H9 (cell line): Measurements from ENCODE around the gene RNF113A. TPM values are rescaled to one million over a fixed set of nuclear protein-coding genes. Genes with fewer than 3 reads are reported as not detected.

Experiments
- DNase-seq: peaks from one replicate; pipeline ENCODE4 v3.0.0-alpha.2; 2017
- H2AFZ ChIP-seq: one replicate; pipeline ENCODE4 v1.6.1; 2013; ENCODE audit warnings: mild to moderate bottlenecking, low read length, control low read depth, moderate library complexity
- H2AK5ac ChIP-seq: 2 replicates; pipeline ENCODE4 v1.6.1; 2013; ENCODE audit warnings: low read length, control low read depth, mixed read lengths; ENCODE audit not compliant: insufficient read length
- H2BK120ac ChIP-seq: one replicate; pipeline ENCODE4 v1.6.1; 2013; ENCODE audit warnings: low read depth, mild to moderate bottlenecking, low read length, control low read depth, inconsistent platforms; ENCODE audit not compliant: poor library complexity, severe bottlenecking
- H2BK12ac ChIP-seq: 2 replicates; pipeline ENCODE4 v1.6.1; 2013; ENCODE audit warnings: low read length, control low read depth, mixed read lengths, low read depth; ENCODE audit not compliant: insufficient read length
- H2BK15ac ChIP-seq: 2 replicates; pipeline ENCODE4 v1.6.1; 2013; ENCODE audit warnings: low read depth, low read length, control low read depth
- H2BK20ac ChIP-seq: one replicate; pipeline ENCODE4 v1.6.1; 2013; ENCODE audit warnings: low read depth, mild to moderate bottlenecking, low read length, control low read depth, inconsistent platforms; ENCODE audit not compliant: poor library complexity, severe bottlenecking
- H2BK5ac ChIP-seq: 2 replicates; pipeline ENCODE4 v1.6.1; 2013; ENCODE audit warnings: low read length, control low read depth, mixed read lengths; ENCODE audit not compliant: insufficient read length
- H3K14ac ChIP-seq: 2 replicates; pipeline ENCODE4 v1.6.1; 2013; ENCODE audit warnings: low read length, control low read depth; ENCODE audit not compliant: insufficient read depth
- H3K18ac ChIP-seq: 2 replicates; pipeline ENCODE4 v1.6.1; 2013; ENCODE audit warnings: low read depth, mild to moderate bottlenecking, mixed read lengths, low read length, control low read depth; ENCODE audit not compliant: insufficient read length
- H3K23ac ChIP-seq: 2 replicates; pipeline ENCODE4 v1.6.1; 2013; ENCODE audit warnings: low read length, control low read depth, mixed read lengths, low read depth; ENCODE audit not compliant: insufficient read length
- H3K23me2 ChIP-seq: 2 replicates; pipeline ENCODE4 v1.6.1; 2013; ENCODE audit warnings: low read depth, mild to moderate bottlenecking, mixed read lengths, low read length, control low read depth; ENCODE audit not compliant: insufficient read length, poor library complexity, severe bottlenecking
- H3K27ac ChIP-seq: 2 replicates; pipeline ENCODE4 v1.5.1; 2013; ENCODE audit warnings: low read length, control low read depth, mixed read lengths, low read depth; ENCODE audit not compliant: insufficient read length
- H3K27me3 ChIP-seq: 2 replicates; pipeline ENCODE4 v1.6.1; 2013; ENCODE audit warnings: low read length, control low read depth, inconsistent platforms; ENCODE audit not compliant: insufficient read depth
- H3K4ac ChIP-seq: 2 replicates; pipeline ENCODE4 v1.6.1; 2013; ENCODE audit warnings: low read depth, mild to moderate bottlenecking, control low read depth, inconsistent platforms, low read length, moderate library complexity
- H3K4me1 ChIP-seq: 2 replicates; pipeline ENCODE4 v1.6.1; 2013; ENCODE audit warnings: low read length, control low read depth, inconsistent platforms; ENCODE audit not compliant: insufficient read depth
- H3K4me2 ChIP-seq: 2 replicates; pipeline ENCODE4 v1.6.1; 2013; ENCODE audit warnings: low read length, control low read depth, mixed read lengths; ENCODE audit not compliant: insufficient read length, insufficient read depth
- H3K56ac ChIP-seq: 2 replicates; pipeline ENCODE4 v1.6.1; 2013; ENCODE audit warnings: low read depth, mild to moderate bottlenecking, mixed read lengths, low read length, control low read depth; ENCODE audit not compliant: insufficient read length
- H3K79me1 ChIP-seq: 2 replicates; pipeline ENCODE4 v1.6.1; 2013; ENCODE audit warnings: low read depth, mild to moderate bottlenecking, moderate library complexity, low read length, control low read depth, inconsistent platforms; ENCODE audit not compliant: insufficient read depth, poor library complexity, severe bottlenecking
- H3K79me2 ChIP-seq: 2 replicates; pipeline ENCODE4 v1.6.1; 2013; ENCODE audit warnings: low read length, control low read depth, inconsistent platforms; ENCODE audit not compliant: insufficient read depth
- H3K9ac ChIP-seq: 2 replicates; pipeline ENCODE4 v1.6.1; 2013; ENCODE audit warnings: low read length, control low read depth, mixed read lengths; ENCODE audit not compliant: insufficient read length; ENCODE audit errors: extremely low read depth
- H3K9me3 ChIP-seq: one replicate; pipeline ENCODE4 v1.6.1; 2013; ENCODE audit warnings: low read depth, low read length, inconsistent platforms; ENCODE audit not compliant: control insufficient read depth
- H3T11ph ChIP-seq: one replicate; pipeline ENCODE4 v1.6.1; 2013; ENCODE audit warnings: mild to moderate bottlenecking, low read length, control low read depth, inconsistent platforms
- H4K20me1 ChIP-seq: one replicate; pipeline ENCODE4 v1.6.1; 2013; ENCODE audit not compliant: control insufficient read depth, insufficient read length, insufficient read depth
- H4K5ac ChIP-seq: 2 replicates; pipeline ENCODE4 v1.6.1; 2013; ENCODE audit warnings: low read depth, mild to moderate bottlenecking, mixed read lengths, low read length, control low read depth; ENCODE audit not compliant: insufficient read length
- H4K8ac ChIP-seq: replicated peaks from 2 replicates; pipeline ENCODE4 v1.6.1; 2013; ENCODE audit warnings: low read length, control low read depth, mixed read lengths, low read depth; ENCODE audit not compliant: insufficient read length
- H4K91ac ChIP-seq: 2 replicates; pipeline ENCODE4 v1.6.1; 2013; ENCODE audit warnings: low read depth, mild to moderate bottlenecking, moderate library complexity, mixed read lengths, low read length, control low read depth; ENCODE audit not compliant: insufficient read length
- H3K27ac Mint-ChIP-seq, 3 experiments: 2 replicates in 2 of 3; 3 replicates in 1 of 3; pipeline ENCODE4 v1.8.0; 2020 to 2021; ENCODE audit warnings: mixed read lengths in 3 of 3, mild to moderate bottlenecking in 1 of 3, moderate library complexity in 1 of 3
- H3K27me3 Mint-ChIP-seq: 2 replicates; pipeline ENCODE4 v1.8.0; 2021; ENCODE audit warnings: low read depth, mild to moderate bottlenecking, moderate library complexity, mixed read lengths
- H3K36me3 Mint-ChIP-seq, 3 experiments: 2 replicates in 2 of 3; 3 replicates in 1 of 3; pipeline ENCODE4 v1.8.0; 2020 to 2021; ENCODE audit warnings: low read depth in 3 of 3, mixed read lengths in 3 of 3; ENCODE audit not compliant: insufficient read depth in 1 of 3
- H3K4me1 Mint-ChIP-seq, 2 experiments: 2 replicates each; pipeline ENCODE4 v1.8.0; 2020; ENCODE audit warnings: mixed read lengths in 2 of 2
- H3K4me3 Mint-ChIP-seq, 2 experiments: 2 replicates in 1 of 2; 3 replicates in 1 of 2; pipeline ENCODE4 v1.8.0; 2020 to 2021; ENCODE audit warnings: mild to moderate bottlenecking in 2 of 2, mixed read lengths in 2 of 2, moderate library complexity in 1 of 2
- H3K9me3 Mint-ChIP-seq, 2 experiments: 2 replicates in 1 of 2; 3 replicates in 1 of 2; pipeline ENCODE4 v1.8.0; 2020; ENCODE audit warnings: mild to moderate bottlenecking in 2 of 2, mixed read lengths in 2 of 2, moderate library complexity in 1 of 2
- CTCF ChIP-seq: fragments of 200-600 bp; sonication (generic); conservative IDR thresholded peaks from 3 replicates; pipeline ENCODE4 v1.8.0; 2021; ENCODE audit warnings: antibody characterized with exemption, mild to moderate bottlenecking
- WGBS: extraction: QIAGEN DNeasy Blood & Tissue Kit; methylation state at CpG from one replicate; pipeline ENCODE4 v1.1.7; 2013; ENCODE audit warnings: missing lambda C conversion rate, low lambda C conversion rate, mixed read lengths; ENCODE audit not compliant: insufficient read length; ENCODE audit errors: extremely low coverage; 5-methylcytosine and 5-hydroxymethylcytosine counted together
- total RNA-seq: library from RNA; stranded (reverse); gene quantifications from 2 replicates; pipeline ENCODE4 v1.2.1, GENCODE V29; 2021

RNF113A gene
- total RNA-seq, 1 experiment from 2014 or later = 13.7 TPM

GRCh38 chrX:119852382-119853353 is 18.9 kb downstream of the RNF113A start, which contains the start of gene UPF3B:
UPF3B (minus strand) TSS chrX:119852963; CDS start chrX:119852928, 35 bp downstream.
- 100% methylated on average over 2 of the region's 54 CpGs for WGBS

More at GRCh38 chrX:119852382-119853353, 18.9 kb downstream of the RNF113A start, which contains the start of gene UPF3B:
- H3K4me1 Mint-ChIP-seq = peaks cover 3 to 4% of the 10 kb centered on the region in 2 experiments; a peak in 2 of 4 replicates
- peaks cover 4% of the 10 kb centered on the region for H3K23me2 ChIP-seq
- H3K79me1 ChIP-seq = no peaks in the 10 kb centered on the region
- H2AFZ ChIP-seq = peak within 1 kb of the TSS; percentile 65
- no peak within 1 kb of the TSS for H4K8ac ChIP-seq
- peak within 1 kb of the TSS; percentile 95 for H3K14ac ChIP-seq
- H3T11ph ChIP-seq = peak within 1 kb of the TSS; percentile 47
- no peak for TF ChIP-seq CTCF
- peaks cover 15% of the 10 kb centered on the region for H3K9me3 ChIP-seq
- H3K23ac ChIP-seq = no peak within 1 kb of the TSS
- H3K27me3 ChIP-seq = no peaks in the 10 kb centered on the region
- no peak within 1 kb of the TSS for H4K5ac ChIP-seq
- no peak within 1 kb of the TSS for H2BK20ac ChIP-seq
- H3K27me3 Mint-ChIP-seq = peaks cover 3% of the 10 kb centered on the region; the same call in 1 of the 2 replicates
- H4K20me1 ChIP-seq = no peaks in the 10 kb centered on the region
- peak within 1 kb of the TSS; percentile 77 for H3K4me2 ChIP-seq
- H3K4me1 ChIP-seq = no peaks in the 10 kb centered on the region
- H3K4ac ChIP-seq = no peak within 1 kb of the TSS; the same call in 1 of the 2 replicates
- peaks cover 4% of the 10 kb centered on the region; the same call in 1 of the 2 replicates for H3K79me2 ChIP-seq
- no peak within 1 kb of the TSS for H2BK120ac ChIP-seq
- H2BK15ac ChIP-seq = no peak within 1 kb of the TSS
- peak; percentile 98 for DNase-seq
- H3K4me3 Mint-ChIP-seq = peak within 1 kb of the TSS; percentile 90 to 94
- peak within 1 kb of the TSS; percentile 97 for H3K9ac ChIP-seq
- no peak within 1 kb of the TSS for H2AK5ac ChIP-seq
- H2BK5ac ChIP-seq = no peak within 1 kb of the TSS
- peak within 1 kb of the TSS; percentile 92 for H3K18ac ChIP-seq
- peaks cover 15 to 46% (median 40%) of the 10 kb centered on the region in 3 experiments for H3K36me3 Mint-ChIP-seq
- H4K91ac ChIP-seq = no peak within 1 kb of the TSS
- H2BK12ac ChIP-seq = no peak within 1 kb of the TSS
- peak within 1 kb of the TSS; percentile 98 to 99 (median 99) for H3K27ac Mint-ChIP-seq
- H3K27ac ChIP-seq = no peak within 1 kb of the TSS
- H3K56ac ChIP-seq = no peak within 1 kb of the TSS
- peaks cover 64 to 79% of the 10 kb centered on the region in 2 experiments for H3K9me3 Mint-ChIP-seq
